ENCODE measurements around the gene ACTC1. TPM values are rescaled to one million over a fixed set of nuclear protein-coding genes. Genes with fewer than 3 reads are reported as not detected.

The ACTC1 gene
- total and polyA plus RNA-seq, 2 donors (not counting 3 experiments of a cell fraction or from before 2014, with no cell fraction given) = 1.0 TPM; not detected in 1

- TF ChIP-seq EZH2 (IDR thresholded peaks at IDR 0.05; ENCODE audit: borderline replicate concordance, low read depth, low read length, severe bottlenecking) (no peak), CTCF (IDR thresholded peaks at IDR 0.05; ENCODE audit: extremely low read depth in 1 of 2, insufficient read depth in 1 of 2, low read depth in 1 of 2, low read length in 2 of 2) (no peak), GATA2 (IDR thresholded peaks at IDR 0.05; ENCODE audit: insufficient read depth, insufficient read length, low read depth, low read length) (no peak), MAX (IDR thresholded peaks at IDR 0.05; ENCODE audit: insufficient read depth, insufficient read length) (no peak), POLR2AphosphoS5 (IDR thresholded peaks at IDR 0.05; ENCODE audit: insufficient read depth, low read depth, low read length) (no peak), MYC (IDR thresholded peaks at IDR 0.05; ENCODE audit: low read depth, low read length) (no peak), JUN (IDR thresholded peaks at IDR 0.05; ENCODE audit: borderline replicate concordance, insufficient read depth, insufficient read length, low read depth) (no peak), POLR2A (IDR thresholded peaks at IDR 0.05; ENCODE audit: low read depth, low read length) (no peak), FOS (IDR thresholded peaks at IDR 0.05; ENCODE audit: borderline replicate concordance, insufficient read depth, low read length) (no peak)
- Histone ChIP-seq H3K9ac (replicated peaks; ENCODE audit: extremely low read depth, insufficient read depth, low read length) (no peak overlapping the region), H3K79me2 (ENCODE audit: control insufficient read depth, insufficient read depth, low read length) (no peaks in the 10 kb centered on the region), H4K20me1 (replicated peaks; ENCODE audit: control insufficient read depth, extremely low read depth, insufficient read depth, low read length) (no peaks in the 10 kb centered on the region), H2AFZ (ENCODE audit: low read depth, low read length) (no peak overlapping the region), H3K9me1 (replicated peaks; ENCODE audit: control insufficient read depth, extremely low read depth, insufficient read depth, low read length) (no peaks in the 10 kb centered on the region), H3K27ac (ENCODE audit: insufficient read depth, low read depth, low read length) (no peak overlapping the region), H3K4me1 (ENCODE audit: control insufficient read depth, extremely low read depth, insufficient read depth, low read length) (no peaks in the 10 kb centered on the region), H3K4me3 (replicated peaks in 1 of 3; ENCODE audit: insufficient read depth in 1 of 3, low read depth in 1 of 3, low read length in 3 of 3) (no peak overlapping the region), H3K27me3 (ENCODE audit: control insufficient read depth in 2 of 2, insufficient read depth in 2 of 2, low read length in 2 of 2) (no peaks in the 10 kb centered on the region), H3K4me2 (ENCODE audit: insufficient read depth, low read length) (no peak overlapping the region), H3K9me3 (replicated peaks; ENCODE audit: control insufficient read depth, insufficient read depth, low read length) (no peaks in the 10 kb centered on the region), H3K36me3 (ENCODE audit: control insufficient read depth in 2 of 2, extremely low read depth in 1 of 2, insufficient read depth in 2 of 2, low read length in 2 of 2) (no peaks in the 10 kb centered on the region)
- DNase-seq (ENCODE audit: low read depth, low spot score) (no peak), FAIRE-seq (no peak)
- ChIA-PET POLR2A (no interaction called here), CTCF (interaction anchor here (1.0 kb wide), 1 partner anchor 25 kb away, joined by 4 read pairs; no protein-coding TSS in a partner anchor)
- dilution Hi-C loops (cut with MboI; ENCODE audit: extremely low pct_ligation_motif_present, low sequenced_read_pairs) (no loop called here), intact Hi-C loops (cut with micrococcal nuclease) (loop anchor here (5.0 kb wide), 1 partner anchor 185 kb away; no protein-coding TSS in a partner anchor)
- no TSS peak for BruUV-seq (replicated peaks)
Measured at GRCh38 chr15:34812369-34812768, 17.0 kb upstream of the ACTC1 start.
